ENCODE data around the gene ZNF324. TPM values are rescaled to one million over a fixed set of nuclear protein-coding genes. Genes with fewer than 3 reads are reported as not detected.

ZNF324 gene
- total and polyA plus RNA-seq, 2 of the 13 experiments (the other 11 are each of a cell fraction or from before 2014, with no cell fraction given) = 1.1 to 4.7 TPM

DNA sequence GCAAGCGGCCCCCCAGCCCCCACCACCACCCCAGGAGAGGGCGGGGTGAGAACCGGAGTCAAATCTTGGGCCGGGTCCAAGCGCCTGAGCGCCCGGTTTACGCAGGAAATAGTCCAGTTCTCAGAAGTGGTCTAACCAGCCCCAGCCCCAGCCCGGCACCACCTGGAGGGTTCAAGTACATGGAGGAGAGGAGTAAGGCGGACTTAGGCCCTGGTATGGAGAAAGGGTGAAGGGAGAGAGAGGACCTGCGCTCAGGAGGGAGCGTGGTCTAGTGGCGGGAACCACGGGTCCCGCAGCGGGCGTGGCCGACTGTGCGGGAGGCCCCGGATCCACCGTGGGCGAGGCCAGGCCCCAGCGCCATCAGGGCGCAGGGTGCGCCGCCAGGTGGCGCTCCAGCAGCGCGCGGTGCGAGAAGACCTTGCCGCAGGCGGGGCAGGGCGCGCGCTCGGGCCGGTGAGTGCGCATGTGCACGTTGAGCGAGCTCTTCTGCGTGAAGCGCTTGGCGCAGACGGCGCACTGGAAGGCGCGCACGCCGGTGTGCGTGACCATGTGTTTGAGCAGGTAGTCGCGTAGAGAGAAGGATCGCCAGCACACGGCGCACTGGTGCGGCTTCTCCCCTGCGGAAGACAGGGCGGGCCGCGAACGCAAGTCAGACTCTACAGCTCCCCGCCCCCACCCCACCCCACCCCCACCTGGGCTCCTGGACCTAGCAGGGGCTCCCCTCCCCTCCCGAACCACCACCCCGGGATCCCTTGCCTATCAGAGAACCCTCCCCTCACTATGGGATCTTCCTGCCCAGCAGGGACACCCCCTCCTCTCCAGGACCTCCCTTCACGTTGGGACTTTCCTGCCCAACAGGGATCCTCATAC is 47.0 kb downstream of the ZNF324 start (continued):
- TF ChIP-seq, protein P1, sequence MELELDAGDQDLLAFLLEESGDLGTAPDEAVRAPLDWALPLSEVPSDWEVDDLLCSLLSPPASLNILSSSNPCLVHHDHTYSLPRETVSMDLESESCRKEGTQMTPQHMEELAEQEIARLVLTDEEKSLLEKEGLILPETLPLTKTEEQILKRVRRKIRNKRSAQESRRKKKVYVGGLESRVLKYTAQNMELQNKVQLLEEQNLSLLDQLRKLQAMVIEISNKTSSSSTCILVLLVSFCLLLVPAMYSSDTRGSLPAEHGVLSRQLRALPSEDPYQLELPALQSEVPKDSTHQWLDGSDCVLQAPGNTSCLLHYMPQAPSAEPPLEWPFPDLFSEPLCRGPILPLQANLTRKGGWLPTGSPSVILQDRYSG (CRISPR knock-in tag; IDR thresholded peaks at IDR 0.05) = peak; percentile 69; the same call in 1 of the 2 replicates
- peak; percentile 94 for TF ChIP-seq ZC3H13 (CRISPR knock-in tag; IDR thresholded peaks at IDR 0.05)
- TF ChIP-seq ZNF839 (CRISPR knock-in tag; IDR thresholded peaks at IDR 0.05; ENCODE audit: borderline replicate concordance) = peak; percentile 37; the same call in 1 of the 2 replicates
- no peak for TF ChIP-seq SOX6 (IDR thresholded peaks at IDR 0.05)
- peak; percentile 35; the same call in 1 of the 2 replicates for TF ChIP-seq SOX6 (CRISPR knock-in tag; IDR thresholded peaks at IDR 0.05)
- no peak for TF ChIP-seq ZNF816 (CRISPR knock-in tag; IDR thresholded peaks at IDR 0.05; ENCODE audit: borderline replicate concordance)
- no peak for TF ChIP-seq XBP1 (CRISPR knock-in tag; IDR thresholded peaks at IDR 0.05)
- no peak; the same call in 1 of the 2 replicates for TF ChIP-seq NR1H2 (CRISPR knock-in tag; IDR thresholded peaks at IDR 0.05; ENCODE audit: borderline replicate concordance, low read depth)
- TF ChIP-seq, protein P2, sequence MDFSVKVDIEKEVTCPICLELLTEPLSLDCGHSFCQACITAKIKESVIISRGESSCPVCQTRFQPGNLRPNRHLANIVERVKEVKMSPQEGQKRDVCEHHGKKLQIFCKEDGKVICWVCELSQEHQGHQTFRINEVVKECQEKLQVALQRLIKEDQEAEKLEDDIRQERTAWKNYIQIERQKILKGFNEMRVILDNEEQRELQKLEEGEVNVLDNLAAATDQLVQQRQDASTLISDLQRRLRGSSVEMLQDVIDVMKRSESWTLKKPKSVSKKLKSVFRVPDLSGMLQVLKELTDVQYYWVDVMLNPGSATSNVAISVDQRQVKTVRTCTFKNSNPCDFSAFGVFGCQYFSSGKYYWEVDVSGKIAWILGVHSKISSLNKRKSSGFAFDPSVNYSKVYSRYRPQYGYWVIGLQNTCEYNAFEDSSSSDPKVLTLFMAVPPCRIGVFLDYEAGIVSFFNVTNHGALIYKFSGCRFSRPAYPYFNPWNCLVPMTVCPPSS (IDR thresholded peaks at IDR 0.05) = no peak
- 0 out of 2 replicates have a peak, but pooled peaks have one; percentile 61 for TF ChIP-seq ZNF598 (CRISPR knock-in tag; IDR thresholded peaks at IDR 0.05; ENCODE audit: borderline replicate concordance)
- TF ChIP-seq PHF5A (CRISPR knock-in tag; IDR thresholded peaks at IDR 0.05; ENCODE audit: low read depth, unreplicated experiment) = peak; percentile 78
- peak; percentile 55 for TF ChIP-seq ZNF782 (CRISPR knock-in tag; IDR thresholded peaks at IDR 0.05; ENCODE audit: borderline replicate concordance)
- peak; percentile 97 for TF ChIP-seq RAD21 (CRISPR knock-in tag; IDR thresholded peaks at IDR 0.05)
- TF ChIP-seq PCBP1 (IDR thresholded peaks at IDR 0.05; ENCODE audit: borderline replicate concordance, low read depth, low read length) = peak; percentile 87; the same call in 1 of the 2 replicates
- peak; percentile 45; the same call in 1 of the 2 replicates for TF ChIP-seq JUND (CRISPR knock-in tag; IDR thresholded peaks at IDR 0.05)
- TF ChIP-seq NFKB2 (CRISPR knock-in tag; IDR thresholded peaks at IDR 0.05; ENCODE audit: borderline replicate concordance) = peak; percentile 80; the same call in 1 of the 2 replicates
- no peak for TF ChIP-seq ZNF124 (CRISPR knock-in tag; IDR thresholded peaks at IDR 0.05)
- 0 out of 2 replicates have a peak, but pooled peaks have one; percentile 29 for TF ChIP-seq BCL6 (CRISPR knock-in tag; IDR thresholded peaks at IDR 0.05)
- 0 out of 2 replicates have a peak, but pooled peaks have one; percentile 27 for TF ChIP-seq ZNF792 (CRISPR knock-in tag; IDR thresholded peaks at IDR 0.05)
- no peak for TF ChIP-seq ZNF572 (CRISPR knock-in tag; IDR thresholded peaks at IDR 0.05)
- TF ChIP-seq, protein P3, sequence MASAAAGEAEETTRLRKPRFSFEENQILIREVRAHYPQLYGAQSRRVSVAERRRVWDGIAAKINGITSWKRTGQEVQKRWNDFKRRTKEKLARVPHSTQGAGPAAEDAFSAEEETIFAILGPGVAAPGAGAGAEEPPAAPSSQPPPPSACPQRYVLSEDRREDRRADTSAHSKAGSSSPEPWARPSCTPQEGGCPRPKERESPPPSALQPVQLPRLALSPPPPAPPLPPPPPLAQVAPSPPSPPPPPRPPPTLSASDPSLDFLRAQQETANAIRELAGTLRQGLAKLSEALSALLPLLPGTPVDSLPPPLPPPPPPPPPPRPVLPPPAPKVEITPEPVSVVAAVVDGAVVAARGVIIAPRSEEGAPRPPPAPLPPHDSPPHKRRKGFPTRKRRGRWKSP (CRISPR knock-in tag; IDR thresholded peaks at IDR 0.05) = peak; percentile 99
- TF ChIP-seq ZBTB3 (CRISPR knock-in tag; IDR thresholded peaks at IDR 0.05; ENCODE audit: borderline replicate concordance, low read depth) = peak; percentile 79; the same call in 1 of the 2 replicates
- TF ChIP-seq, protein P4, sequence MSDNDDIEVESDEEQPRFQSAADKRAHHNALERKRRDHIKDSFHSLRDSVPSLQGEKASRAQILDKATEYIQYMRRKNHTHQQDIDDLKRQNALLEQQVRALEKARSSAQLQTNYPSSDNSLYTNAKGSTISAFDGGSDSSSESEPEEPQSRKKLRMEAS (IDR thresholded peaks at IDR 0.05) = peak; percentile 96
- TF ChIP-seq HOXD1 (CRISPR knock-in tag; IDR thresholded peaks at IDR 0.05) = peak; percentile 62; the same call in 1 of the 2 replicates
- TF ChIP-seq REPIN1 (CRISPR knock-in tag; IDR thresholded peaks at IDR 0.05; ENCODE audit: borderline replicate concordance, low read depth) = peak; percentile 69
- peak; percentile 22 for TF ChIP-seq SKI (IDR thresholded peaks at IDR 0.05; ENCODE audit: partially characterized antibody)
- peak; percentile 29; the same call in 1 of the 2 replicates for TF ChIP-seq DR1 (CRISPR knock-in tag; IDR thresholded peaks at IDR 0.05)
- 0 out of 2 replicates have a peak, but pooled peaks have one; percentile 43 for TF ChIP-seq PPARG (CRISPR knock-in tag; conservative IDR thresholded peaks at IDR 0.05)
